Stimulated activated CD4-positive, alpha-beta T cell treated with anti-CD3 and anti-CD28 coated beads, Interleukin-4, amount 100 ng/mL, for 48 hours (primary cell): ENCODE measurements around the gene ZFHX2.

ENCODE experiments used
- DNase-seq, 2 donors: peaks; one replicate each; pipeline ENCODE4 v3.0.0-alpha.2; 2020; ENCODE audit warnings: low read depth in 2 of 2

ZFHX2 gene

DNA sequence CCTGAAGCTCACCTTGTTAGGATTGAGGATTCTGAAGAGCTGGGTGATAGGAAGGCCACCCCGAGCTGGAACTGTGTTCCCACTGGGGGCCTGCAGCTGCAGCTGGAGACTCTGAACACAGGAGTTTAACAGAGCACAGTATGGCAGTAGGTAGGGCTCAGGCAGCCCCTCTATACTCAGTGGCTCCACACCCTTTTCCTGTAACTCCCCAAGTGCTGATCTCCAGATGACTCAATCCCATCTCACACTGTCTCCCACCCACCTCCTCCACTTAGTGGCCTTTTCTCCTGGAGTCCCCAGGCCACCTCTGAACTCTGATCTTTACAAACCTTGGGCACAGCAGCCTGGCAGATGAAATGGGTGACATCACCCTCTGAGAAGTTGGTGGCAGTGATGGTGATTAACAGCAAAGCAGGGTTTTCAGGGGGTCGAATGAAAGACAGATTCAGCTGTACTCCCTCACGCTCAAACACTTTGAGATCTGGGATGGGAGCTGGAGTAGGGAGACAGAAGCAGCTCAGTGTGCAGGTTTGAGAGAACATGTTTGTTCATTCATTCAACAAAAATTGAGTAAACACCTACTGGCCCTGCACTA, 8.5 kb upstream of the ZFHX2 start:
- DNase-seq = no peak

DNA sequence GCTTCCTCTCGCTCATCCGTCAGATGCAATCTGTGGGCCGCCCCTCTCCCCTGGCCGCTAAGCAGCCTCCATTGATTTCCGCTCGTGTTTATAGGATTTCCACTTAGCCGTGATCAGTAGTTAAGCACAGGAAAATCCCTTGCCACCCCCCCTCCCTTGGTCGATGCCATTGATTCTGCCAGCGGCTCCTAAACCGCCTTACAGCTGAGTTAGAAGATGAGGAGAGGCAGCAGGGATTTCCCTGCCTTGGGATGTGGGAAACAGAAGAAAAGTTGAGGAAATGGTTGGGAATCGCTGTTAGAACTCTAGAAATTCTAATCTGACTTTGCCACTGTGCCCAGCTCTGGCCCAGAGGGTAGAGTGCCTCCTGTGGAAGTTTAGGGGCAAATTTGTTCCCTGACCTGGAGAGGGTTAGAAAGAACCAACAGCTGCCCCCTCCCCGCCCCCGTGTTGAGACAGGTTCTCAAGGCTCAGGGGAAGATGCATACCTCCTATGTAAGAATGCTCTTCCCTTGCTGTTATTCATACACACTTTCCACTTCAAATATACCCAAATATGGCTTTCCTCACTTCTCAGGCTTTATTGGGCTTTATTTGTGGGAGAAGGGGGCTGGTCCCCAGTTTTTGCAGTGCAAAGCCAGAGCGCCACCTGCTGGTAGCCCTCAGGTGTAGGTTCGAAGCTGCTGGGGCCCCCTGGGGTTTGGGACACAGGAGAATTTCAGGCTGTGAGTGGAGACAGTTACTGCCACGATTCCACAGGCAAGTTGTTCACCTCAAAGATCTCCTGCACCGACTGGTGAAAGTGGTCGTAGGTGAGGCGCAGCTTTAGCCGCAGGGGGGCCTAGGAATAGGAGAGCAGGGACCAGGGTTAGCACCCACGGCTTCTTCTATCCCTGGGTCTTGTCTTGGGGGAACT, 7.7 kb upstream of the ZFHX2 start:
- peak; percentile 58 to 73 for DNase-seq

GRCh38 chr14:23558346-23559009, 6.9 kb upstream of the ZFHX2 start:
- no peak for DNase-seq

DNA sequence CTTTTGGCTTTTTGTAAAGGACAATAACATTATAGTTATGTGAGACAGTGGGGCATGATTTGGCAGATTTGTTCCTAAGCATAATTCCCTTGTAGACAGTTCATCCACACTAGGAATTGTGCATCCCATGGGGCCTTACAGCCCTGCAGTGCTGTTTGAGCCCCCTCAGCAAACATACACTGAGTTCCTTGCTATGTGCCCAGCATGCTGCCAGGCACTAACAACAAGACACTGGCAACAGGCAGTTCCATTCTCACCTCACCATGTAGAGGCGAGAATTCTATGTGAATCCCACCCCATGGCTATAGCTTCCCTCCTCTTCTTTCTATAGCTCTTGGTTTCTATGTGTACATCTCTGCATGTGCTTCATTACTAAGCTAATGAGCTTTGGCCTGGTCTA, 6.4 kb upstream of the ZFHX2 start:
- DNase-seq = no peak

DNA sequence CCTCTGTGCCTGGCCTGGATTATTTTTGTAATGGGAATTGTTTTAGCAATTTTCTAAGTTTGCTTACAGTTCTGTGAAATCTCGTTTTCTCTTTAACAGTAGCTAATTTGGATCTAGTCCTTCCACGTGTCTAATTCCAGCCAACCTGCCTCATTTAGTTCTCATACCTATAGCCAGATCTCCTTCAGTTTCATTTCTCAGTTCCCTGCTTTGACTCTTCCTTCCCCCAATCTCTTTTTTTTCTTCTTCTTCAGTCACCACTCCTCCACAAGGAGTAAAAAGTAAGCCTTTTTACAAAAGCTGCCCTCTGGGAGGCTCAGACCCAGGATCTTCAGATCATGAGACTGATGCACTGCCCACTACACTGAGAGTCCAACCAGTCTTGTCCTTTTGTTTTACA, 6.0 kb upstream of the ZFHX2 start:
- DNase-seq = no peak

DNA sequence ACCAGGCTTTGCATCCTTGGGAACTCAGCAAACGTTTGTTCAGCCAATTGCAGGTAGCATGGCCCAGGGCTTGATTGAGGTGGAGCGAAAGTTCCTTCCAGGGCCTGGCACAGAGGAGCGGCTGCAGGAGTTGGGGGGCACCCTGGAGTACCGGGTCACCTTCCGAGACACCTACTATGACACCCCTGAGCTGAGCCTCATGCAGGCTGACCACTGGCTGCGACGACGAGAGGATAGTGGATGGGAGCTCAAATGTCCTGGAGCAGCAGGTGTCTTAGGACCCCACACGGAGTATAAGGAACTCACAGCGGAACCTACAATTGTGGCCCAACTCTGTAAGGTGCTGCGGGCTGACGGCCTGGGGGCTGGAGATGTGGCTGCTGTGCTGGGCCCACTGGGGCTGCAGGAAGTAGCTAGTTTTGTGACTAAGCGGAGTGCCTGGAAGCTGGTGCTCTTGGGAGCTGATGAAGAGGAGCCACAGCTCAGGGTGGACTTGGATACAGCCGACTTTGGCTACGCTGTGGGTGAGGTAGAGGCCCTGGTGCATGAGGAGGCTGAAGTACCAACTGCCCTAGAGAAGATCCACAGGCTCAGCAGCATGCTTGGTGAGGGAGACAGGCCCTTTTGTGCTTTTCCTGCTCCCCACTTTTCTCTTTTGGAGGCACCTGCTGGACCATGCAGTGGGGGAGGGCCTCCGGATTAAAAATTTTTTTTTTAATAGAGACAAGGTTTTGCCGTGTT, 5.3 kb upstream of the ZFHX2 start:
- no peak for DNase-seq

DNA sequence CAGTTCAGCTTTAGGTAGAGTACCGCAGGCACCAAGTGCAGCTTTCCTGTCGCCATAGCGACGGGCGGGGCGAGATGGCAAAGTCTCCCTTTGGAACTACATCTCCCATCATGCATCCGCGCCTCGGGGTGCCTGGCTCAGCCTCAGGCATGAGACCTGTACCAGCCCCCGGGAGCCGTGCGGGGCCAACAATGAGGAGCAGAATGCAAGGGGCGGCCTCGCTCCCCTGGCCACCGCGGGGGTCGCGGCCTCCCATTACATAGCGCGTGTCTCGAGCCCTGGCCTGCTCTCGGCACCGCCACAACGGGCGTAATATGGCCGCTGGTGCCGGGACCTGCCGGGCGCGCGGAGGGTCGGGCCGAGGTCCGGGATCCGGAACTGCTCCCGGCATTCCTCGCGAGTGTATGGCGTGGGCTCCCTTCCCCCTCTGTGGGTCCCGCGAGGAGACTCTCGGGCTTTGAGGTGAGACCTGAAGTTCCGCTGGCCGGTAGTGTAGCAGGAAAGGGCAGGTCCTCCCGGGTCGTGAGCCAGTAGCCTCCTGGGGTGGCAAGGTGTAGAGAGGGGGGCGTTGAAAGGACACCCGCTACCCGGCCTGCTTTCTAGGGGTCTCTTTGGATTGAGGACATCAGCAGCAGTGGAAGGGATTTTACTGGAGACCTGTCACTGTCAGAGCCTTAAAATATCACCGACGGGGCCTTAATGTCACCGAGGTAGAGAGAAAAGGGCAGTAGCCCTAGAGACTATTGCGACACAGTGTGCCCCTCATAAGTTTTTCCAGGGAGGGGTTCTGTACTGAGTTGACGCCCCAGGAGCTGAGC, 4.5 kb upstream of the ZFHX2 start, which contains the start of gene THTPA:
Gene THTPA, plus strand, starts transcription at position 390 of the 818 bp plus-strand sequence. CDS start 487 bp downstream, outside the sequence.
- DNase-seq = peak; percentile 87 to 93

- no peak for DNase-seq
Observed at GRCh38 chr14:23555533-23555881, 3.9 kb upstream of the ZFHX2 start.

- no peak for DNase-seq
Observed at GRCh38 chr14:23550812-23551265, 726 bp downstream of the ZFHX2 start.

- no peak for DNase-seq
Observed at GRCh38 chr14:23550131-23550811, 1.3 kb downstream of the ZFHX2 start.

DNA sequence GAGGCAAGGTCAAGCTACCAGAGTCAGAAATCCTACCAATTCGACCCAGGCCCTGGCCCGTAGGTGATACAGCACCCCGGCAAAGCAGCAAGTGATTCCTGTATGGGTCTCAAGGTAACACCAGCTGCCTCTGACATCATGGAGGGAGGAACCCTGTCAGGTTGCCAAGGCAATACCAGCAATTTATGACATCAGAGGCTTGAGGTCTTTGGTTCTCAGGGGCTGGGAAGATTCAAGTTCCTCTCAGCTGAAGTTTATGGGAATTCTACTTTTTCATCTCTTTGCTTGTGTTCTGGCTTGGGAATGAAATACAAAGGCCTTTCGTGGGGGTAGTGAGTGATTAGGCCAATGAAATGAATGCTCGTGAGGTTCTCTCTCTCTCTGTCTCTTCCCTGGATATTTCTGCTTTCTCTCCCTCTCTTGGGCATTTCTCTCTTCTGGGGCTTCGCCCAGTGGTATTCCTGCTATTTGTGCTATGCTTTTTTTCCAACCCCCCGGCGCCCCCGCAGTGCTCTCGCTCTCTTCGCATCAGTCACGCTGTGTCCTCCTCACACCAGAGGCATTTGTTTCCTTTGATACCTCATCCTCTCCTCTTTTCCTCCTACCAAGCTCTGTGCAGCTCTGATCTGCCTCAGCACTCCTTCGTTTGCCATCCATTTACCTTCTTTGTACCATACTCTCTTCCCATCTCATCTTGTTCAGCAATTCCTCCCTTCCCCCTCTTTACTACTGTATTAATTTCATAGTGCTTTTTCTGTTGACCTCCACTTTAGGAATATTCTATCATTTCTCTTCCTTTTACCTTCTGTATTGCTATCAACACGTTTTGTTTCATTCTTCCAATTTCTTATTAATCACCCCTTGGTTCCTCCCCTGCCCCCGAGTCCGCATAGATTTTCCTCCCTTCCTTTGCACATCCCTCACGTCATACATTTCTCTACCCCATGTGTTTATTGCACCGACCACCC, 2.9 kb downstream of the ZFHX2 start:
- no peak for DNase-seq

DNA sequence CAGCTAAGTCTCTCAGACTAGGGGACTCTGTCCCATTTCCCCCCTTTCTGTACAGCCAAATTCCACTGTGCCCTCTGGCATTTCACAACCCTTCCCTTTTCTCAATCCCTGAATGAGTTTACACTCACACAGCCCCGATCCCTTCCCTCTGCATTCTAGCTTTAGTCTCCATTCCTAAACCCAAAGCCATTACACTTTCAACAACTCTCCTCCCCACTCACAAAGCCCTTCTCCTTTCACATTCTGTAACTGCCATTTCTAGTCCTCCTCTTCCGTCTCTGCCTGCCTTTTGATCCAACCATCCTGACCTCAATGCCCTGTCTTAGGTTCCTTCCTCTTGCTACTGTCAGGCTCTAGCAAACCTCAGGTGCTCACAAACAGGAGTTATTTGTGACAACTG, 3.6 kb downstream of the ZFHX2 start:
- DNase-seq = no peak

DNA sequence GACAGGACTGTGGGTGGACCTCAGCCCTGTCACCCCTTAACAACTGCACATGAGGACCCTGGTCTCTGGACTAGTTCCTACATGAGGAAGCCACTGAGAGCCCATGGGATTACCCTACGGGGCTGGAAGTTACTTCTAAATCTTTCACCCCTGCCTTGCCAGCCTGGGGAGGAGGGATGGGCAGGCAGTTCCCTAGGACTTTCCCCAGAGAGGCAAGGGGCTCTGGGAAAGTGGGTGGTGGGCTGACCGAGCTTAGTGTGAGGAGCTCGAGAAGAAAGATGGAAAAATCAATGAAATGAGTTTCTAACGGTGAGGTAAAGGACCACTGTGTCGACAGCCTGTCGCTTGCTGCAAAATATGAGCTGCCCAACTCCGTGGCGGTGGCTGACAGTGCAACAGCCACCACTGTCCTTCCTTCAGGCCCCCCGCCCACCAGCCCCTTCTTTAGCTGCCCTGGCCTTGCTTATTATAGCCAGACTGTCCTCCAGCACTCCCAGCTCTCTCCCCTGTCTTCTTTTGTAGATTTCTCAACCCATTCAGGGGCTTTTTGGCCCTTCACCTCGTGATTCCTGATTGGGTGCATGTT, 5.0 kb downstream of the ZFHX2 start:
- no peak for DNase-seq

GRCh38 chr14:23545740-23546365, 5.7 kb downstream of the ZFHX2 start:
- DNase-seq = no peak

GRCh38 chr14:23544511-23545447, 6.8 kb downstream of the ZFHX2 start:
- DNase-seq = no peak

DNA sequence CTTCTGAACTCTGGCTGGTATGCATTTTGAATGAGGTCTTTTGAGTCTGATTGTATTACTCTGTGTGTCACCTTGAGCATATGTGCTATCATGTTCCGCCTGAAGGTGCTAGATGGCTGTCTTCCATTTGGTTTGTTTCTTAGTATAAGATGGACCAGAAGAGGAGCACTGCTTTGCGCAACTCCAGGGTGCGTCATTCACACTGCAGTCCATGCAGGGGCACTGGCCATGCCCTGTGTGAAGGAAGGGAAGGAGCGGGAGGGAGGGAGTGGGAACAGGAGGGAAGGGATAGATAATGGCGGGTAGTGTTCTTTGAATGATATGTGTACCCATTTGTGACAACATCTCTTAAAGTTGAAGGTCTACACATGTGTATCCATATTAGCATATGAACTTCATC, 8.2 kb downstream of the ZFHX2 start:
- DNase-seq = no peak

GRCh38 chr14:23542261-23542660, 9.3 kb downstream of the ZFHX2 start:
- DNase-seq = no peak
